ENCODE measurements around the gene LRRIQ3. TPM values are rescaled to one million over a fixed set of nuclear protein-coding genes. Genes with fewer than 3 reads are reported as not detected.
"Not testable (repeated sequence)": the region's sequence is repeated elsewhere in the genome, so short reads cannot be mapped to it uniquely, and the experiment has no call there.

LRRIQ3 gene
- total and polyA plus RNA-seq, 2 experiments from 2014 or later, result 0.69 to 2.1 TPM

DNA sequence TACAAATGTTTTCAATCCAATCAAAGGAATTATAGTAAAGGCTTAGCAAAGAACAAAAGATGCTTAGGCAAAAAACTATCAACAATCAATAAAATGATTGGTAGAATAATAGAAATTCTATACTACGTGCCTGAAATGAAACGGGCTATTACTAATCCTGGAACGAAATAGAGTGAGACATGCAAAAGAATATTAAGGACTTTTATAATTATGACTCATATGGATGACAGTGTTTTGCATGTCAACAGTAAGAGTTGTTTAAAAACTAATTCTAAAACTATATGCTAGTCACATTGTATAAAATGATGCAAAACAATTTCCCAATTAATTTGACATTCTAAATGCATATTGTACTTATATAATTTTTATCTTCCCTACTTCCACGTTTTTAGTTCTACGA, 35.6 kb downstream of the LRRIQ3 start:
- DNase-seq (ENCODE audit: low read depth in 1 of 2, low spot score in 1 of 2), result no peak
- H3K4me1 ChIP-seq (ENCODE audit: low read depth), result no peaks in the 10 kb centered on the region
- no peaks in the 10 kb centered on the region for H3K27me3 ChIP-seq
- H3K4me3 ChIP-seq, result no peak overlapping the region
- no peaks in the 10 kb centered on the region for H3K9me3 ChIP-seq (ENCODE audit: low read depth)
- no peaks in the 10 kb centered on the region for H3K36me3 ChIP-seq
- no peak overlapping the region for H3K27ac ChIP-seq
- TF ChIP-seq, protein P1, sequence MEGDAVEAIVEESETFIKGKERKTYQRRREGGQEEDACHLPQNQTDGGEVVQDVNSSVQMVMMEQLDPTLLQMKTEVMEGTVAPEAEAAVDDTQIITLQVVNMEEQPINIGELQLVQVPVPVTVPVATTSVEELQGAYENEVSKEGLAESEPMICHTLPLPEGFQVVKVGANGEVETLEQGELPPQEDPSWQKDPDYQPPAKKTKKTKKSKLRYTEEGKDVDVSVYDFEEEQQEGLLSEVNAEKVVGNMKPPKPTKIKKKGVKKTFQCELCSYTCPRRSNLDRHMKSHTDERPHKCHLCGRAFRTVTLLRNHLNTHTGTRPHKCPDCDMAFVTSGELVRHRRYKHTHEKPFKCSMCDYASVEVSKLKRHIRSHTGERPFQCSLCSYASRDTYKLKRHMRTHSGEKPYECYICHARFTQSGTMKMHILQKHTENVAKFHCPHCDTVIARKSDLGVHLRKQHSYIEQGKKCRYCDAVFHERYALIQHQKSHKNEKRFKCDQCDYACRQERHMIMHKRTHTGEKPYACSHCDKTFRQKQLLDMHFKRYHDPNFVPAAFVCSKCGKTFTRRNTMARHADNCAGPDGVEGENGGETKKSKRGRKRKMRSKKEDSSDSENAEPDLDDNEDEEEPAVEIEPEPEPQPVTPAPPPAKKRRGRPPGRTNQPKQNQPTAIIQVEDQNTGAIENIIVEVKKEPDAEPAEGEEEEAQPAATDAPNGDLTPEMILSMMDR (IDR thresholded peaks at IDR 0.05; ENCODE audit: low read depth, low read length), result no peak

DNA sequence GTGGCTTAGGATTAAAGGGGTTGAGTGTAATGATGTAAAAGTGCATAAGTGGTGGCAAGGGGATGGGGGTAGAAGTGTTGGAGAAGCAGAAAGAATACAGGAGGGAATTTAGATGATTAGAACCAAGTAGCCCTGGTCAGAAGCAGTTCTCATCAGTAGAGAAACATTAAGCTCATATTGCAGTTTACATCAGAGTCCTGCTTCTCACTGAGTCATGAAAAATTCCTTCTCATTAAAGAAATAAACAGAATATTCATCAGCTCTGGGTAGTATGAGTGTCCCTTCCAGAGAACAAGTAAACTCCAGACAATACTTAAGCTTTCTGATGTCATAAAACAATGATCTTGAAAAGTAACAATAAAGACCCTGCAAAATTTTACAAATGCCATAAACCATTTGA, 36.5 kb downstream of the LRRIQ3 start:
- H3K9me3 ChIP-seq (ENCODE audit: low read depth), result no peaks in the 10 kb centered on the region
- no peak for DNase-seq (ENCODE audit: low read depth in 1 of 2, low spot score in 1 of 2)
- no peak overlapping the region for H3K27ac ChIP-seq
- H3K4me1 ChIP-seq (ENCODE audit: low read depth), result no peaks in the 10 kb centered on the region
- no peaks in the 10 kb centered on the region for H3K36me3 ChIP-seq
- H3K27me3 ChIP-seq, result no peaks in the 10 kb centered on the region
- TF ChIP-seq, protein P1 (IDR thresholded peaks at IDR 0.05; ENCODE audit: low read depth, low read length), result no peak
- no peak overlapping the region for H3K4me3 ChIP-seq

DNA sequence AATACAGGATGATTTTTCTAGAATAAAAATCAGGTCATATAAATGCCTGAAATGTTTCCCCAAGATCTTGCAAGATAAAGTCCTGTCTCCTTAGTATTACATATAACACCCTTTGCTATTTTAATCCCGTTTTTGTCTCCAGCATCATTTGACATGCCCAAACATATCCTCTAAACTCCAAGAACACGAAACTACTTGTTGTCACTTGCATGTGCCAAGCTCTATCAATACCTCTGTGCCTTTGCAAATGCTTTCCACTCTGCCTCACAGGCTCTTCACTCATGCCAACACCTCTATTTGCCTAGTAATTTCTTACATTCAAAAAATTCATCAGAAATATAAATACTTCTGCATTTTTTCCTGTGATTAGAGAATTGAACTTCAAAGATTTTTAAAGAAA, 37.9 kb downstream of the LRRIQ3 start:
- no peaks in the 10 kb centered on the region for H3K4me1 ChIP-seq (ENCODE audit: low read depth)
- H3K9me3 ChIP-seq (ENCODE audit: low read depth), result no peaks in the 10 kb centered on the region
- DNase-seq (ENCODE audit: low read depth in 1 of 2, low spot score in 1 of 2), result no peak
- H3K27me3 ChIP-seq, result no peaks in the 10 kb centered on the region
- no peaks in the 10 kb centered on the region for H3K36me3 ChIP-seq
- H3K4me3 ChIP-seq, result no peak overlapping the region
- TF ChIP-seq, protein P1 (IDR thresholded peaks at IDR 0.05; ENCODE audit: low read depth, low read length), result no peak
- no peak overlapping the region for H3K27ac ChIP-seq

DNA sequence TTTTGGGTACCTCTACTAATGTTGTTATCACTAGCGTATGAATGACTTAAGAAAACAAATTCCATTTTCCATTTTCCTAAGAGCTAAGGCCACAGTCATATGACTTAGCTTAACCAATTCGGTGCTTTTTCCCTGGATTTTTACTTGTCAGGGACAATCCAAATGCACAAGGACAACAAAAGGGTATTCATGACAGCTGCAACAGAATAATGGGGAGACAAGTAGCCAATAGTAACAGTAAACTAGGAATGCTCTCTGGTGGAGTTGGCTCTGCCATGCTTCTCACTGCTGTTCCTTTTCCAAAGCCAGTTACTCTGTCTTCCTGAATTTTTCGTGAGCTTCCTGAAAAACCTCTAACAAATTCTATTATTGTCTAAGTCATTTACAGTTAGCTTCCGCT, 52.9 kb downstream of the LRRIQ3 start:
- Histone ChIP-seq H3K9me3 (ENCODE audit: low read depth) (peaks cover 2% of the 10 kb centered on the region), H3K36me3 (no peaks in the 10 kb centered on the region), H3K4me3 (no peak overlapping the region), H3K27me3 (no peaks in the 10 kb centered on the region), H3K27ac (no peak overlapping the region), H3K4me1 (ENCODE audit: low read depth) (no peaks in the 10 kb centered on the region)
- no peak for DNase-seq (ENCODE audit: low read depth in 1 of 2, low spot score in 1 of 2)
- TF ChIP-seq, protein P1 (IDR thresholded peaks at IDR 0.05; ENCODE audit: low read depth, low read length), result no peak

DNA sequence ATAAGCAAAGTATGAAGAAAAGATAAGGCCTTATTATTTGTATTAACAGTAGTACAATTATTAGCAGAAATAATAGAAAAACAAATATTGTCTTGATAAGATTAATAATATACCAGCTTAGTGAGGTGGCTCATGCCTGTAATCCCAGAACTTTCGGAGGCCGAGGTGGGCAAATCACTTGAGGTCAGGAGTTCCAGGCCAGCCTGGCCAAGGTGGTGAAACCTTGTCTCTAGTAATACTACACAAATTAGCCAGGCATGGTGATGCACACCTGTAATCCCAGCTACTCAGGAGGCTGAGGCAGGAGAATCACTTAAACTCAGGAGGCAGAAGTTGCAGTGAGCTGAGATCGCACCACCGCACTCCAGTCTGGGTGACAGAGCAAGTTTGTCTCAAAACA, 80.6 kb downstream of the LRRIQ3 start:
- DNase-seq (ENCODE audit: low read depth in 1 of 2, low spot score in 1 of 2); H3K4me3 ChIP-seq: not testable (repeated sequence)

DNA sequence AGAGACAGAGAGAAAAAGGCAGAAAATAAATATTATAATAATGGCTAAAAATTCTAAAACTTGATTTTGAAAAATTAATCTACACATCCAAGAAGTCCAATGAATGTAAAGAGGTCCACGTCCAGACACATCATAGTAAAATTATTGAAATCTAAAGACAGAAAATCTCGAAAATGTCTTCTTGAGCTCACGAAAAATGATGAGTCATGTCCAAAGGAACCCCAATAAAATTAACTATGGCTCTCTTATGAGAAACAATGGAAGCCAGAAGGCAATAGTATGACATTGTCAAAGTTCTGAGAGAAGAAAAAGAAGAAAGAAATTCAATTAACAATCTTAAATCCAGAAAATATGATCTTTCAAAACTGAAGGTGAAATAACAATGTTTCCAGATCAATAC, 84.6 kb downstream of the LRRIQ3 start:
- no peaks in the 10 kb centered on the region for H3K36me3 ChIP-seq
- H3K4me1 ChIP-seq (ENCODE audit: low read depth), result no peaks in the 10 kb centered on the region
- TF ChIP-seq, protein P1 (IDR thresholded peaks at IDR 0.05; ENCODE audit: low read depth, low read length), result no peak
- no peaks in the 10 kb centered on the region for H3K27me3 ChIP-seq
- H3K4me3 ChIP-seq, result no peak overlapping the region
- no peak overlapping the region for H3K27ac ChIP-seq
- no peaks in the 10 kb centered on the region for H3K9me3 ChIP-seq (ENCODE audit: low read depth)
- no peak for DNase-seq (ENCODE audit: low read depth in 1 of 2, low spot score in 1 of 2)

More for the DNA sequence above, 80.6 kb downstream of the LRRIQ3 start:
- not testable (repeated sequence) for H3K9me3 ChIP-seq (ENCODE audit: low read depth); H3K27me3 ChIP-seq; H3K27ac ChIP-seq; H3K4me1 ChIP-seq (ENCODE audit: low read depth); H3K36me3 ChIP-seq
